Measurements from ENCODE around the gene EDNRA. TPM values are rescaled to one million over a fixed set of nuclear protein-coding genes. Genes with fewer than 3 reads are reported as not detected.

The EDNRA gene
- total RNA-seq, 1 experiment from 2014 or later: 0.73 TPM

DNA sequence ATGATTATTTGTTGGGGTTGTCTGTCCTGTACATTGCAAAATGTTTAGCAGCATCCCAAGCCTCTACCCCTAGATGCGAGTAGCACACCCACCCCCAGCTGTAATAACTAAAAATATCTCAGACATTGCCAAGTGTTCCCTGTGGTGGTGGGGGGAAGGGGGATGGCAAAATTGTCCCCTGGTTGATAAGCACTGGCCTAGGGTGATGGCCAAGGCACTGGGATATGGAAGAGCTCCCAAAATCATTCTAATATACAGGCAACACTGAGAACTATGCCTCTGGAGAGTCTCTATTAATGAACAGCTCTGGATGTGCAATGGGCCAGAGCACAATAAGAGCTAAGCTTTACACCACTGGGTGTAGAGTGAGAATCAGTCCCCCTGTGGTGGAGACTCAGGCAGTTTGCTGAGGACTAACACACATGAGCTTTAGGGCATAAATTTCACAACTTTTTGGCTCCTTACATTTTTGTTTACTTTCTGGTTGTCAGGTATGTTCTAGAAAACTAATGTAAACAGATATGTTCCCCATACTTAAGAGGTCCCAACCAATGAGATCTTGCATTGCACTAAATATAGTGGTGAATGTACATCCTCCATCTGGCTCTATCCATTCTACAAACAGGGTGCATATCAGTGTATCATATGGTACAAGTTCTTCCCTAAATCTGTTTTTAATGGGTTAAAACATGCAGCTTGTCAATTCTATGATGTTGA is 34.5 kb downstream of the EDNRA start:
- TF ChIP-seq, protein P1, sequence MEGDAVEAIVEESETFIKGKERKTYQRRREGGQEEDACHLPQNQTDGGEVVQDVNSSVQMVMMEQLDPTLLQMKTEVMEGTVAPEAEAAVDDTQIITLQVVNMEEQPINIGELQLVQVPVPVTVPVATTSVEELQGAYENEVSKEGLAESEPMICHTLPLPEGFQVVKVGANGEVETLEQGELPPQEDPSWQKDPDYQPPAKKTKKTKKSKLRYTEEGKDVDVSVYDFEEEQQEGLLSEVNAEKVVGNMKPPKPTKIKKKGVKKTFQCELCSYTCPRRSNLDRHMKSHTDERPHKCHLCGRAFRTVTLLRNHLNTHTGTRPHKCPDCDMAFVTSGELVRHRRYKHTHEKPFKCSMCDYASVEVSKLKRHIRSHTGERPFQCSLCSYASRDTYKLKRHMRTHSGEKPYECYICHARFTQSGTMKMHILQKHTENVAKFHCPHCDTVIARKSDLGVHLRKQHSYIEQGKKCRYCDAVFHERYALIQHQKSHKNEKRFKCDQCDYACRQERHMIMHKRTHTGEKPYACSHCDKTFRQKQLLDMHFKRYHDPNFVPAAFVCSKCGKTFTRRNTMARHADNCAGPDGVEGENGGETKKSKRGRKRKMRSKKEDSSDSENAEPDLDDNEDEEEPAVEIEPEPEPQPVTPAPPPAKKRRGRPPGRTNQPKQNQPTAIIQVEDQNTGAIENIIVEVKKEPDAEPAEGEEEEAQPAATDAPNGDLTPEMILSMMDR (IDR thresholded peaks at IDR 0.05; ENCODE audit: insufficient read depth in 1 of 2, low read depth in 1 of 2, low read length in 1 of 2, severe bottlenecking in 1 of 2, unreplicated experiment in 1 of 2): no peak
- Histone ChIP-seq H3K4me3 (ENCODE audit: low read depth, low read length) (no peak overlapping the region), H3K27me3 (replicated peaks; ENCODE audit: control insufficient read depth, insufficient read depth, low read length) (no peaks in the 10 kb centered on the region), H3K9me3 (no peaks in the 10 kb centered on the region), H3K36me3 (ENCODE audit: control insufficient read depth, insufficient read depth, low read length) (no peaks in the 10 kb centered on the region), H3K4me1 (no peaks in the 10 kb centered on the region)
- no TSS peak for BruUV-seq (replicated peaks)
- Mint-ChIP-seq H3K27ac (ENCODE audit: unreplicated experiment) (no peak overlapping the region), H3K27me3 (ENCODE audit: insufficient read depth, unreplicated experiment) (peaks cover 8% of the 10 kb centered on the region), H3K9me3 (ENCODE audit: unreplicated experiment) (no peaks in the 10 kb centered on the region), H3K4me3 (ENCODE audit: unreplicated experiment) (no peak overlapping the region), H3K36me3 (ENCODE audit: insufficient read depth, unreplicated experiment) (no peaks in the 10 kb centered on the region), H3K4me1 (ENCODE audit: low read depth, unreplicated experiment) (no peaks in the 10 kb centered on the region)
- DNase-seq: no peak
- ChIA-PET CTCF (interaction anchor here (0.5 to 1.0 kb wide), 2 partner anchors 75 to 106 kb away, joined by 3 to 4 read pairs; no protein-coding TSS in a partner anchor), POLR2A (no interaction called here)
- intact Hi-C loops (cut with micrococcal nuclease; ENCODE audit: unreplicated experiment): loop anchor here (5.0 to 10.0 kb wide), 3 partner anchors 349 to 501 kb away; no protein-coding TSS in a partner anchor

DNA sequence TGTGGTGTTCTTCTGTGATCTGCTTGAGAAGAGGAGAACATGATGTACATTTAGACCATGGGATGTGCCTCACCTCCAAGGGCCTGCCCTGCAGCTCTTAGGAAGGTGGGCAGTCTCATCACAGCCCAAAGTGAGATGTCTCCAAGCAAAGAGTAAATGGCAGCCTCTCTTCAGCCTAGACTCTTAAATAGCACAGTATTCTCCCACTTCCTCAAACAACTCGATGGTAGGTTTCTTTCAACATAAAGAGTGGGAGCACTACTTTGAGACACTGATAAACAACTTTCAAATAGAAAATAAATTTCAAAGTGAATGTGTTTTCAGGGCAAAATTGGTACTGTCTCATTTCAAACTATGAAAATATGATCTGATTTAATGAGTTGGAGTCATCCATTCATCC is 35.2 kb downstream of the EDNRA start:
- no peak for DNase-seq
- no peak overlapping the region for H3K4me3 Mint-ChIP-seq (ENCODE audit: unreplicated experiment)
- ChIA-PET POLR2A (no interaction called here), CTCF (interaction anchor here (1.0 kb wide), 1 partner anchor 74 kb away, joined by 3 read pairs; no protein-coding TSS in a partner anchor)
- Histone ChIP-seq H3K4me3 (ENCODE audit: low read depth, low read length) (no peak overlapping the region), H3K9me3 (no peaks in the 10 kb centered on the region), H3K27me3 (replicated peaks; ENCODE audit: control insufficient read depth, insufficient read depth, low read length) (no peaks in the 10 kb centered on the region), H3K4me1 (no peaks in the 10 kb centered on the region), H3K36me3 (ENCODE audit: control insufficient read depth, insufficient read depth, low read length) (no peaks in the 10 kb centered on the region)
- H3K27me3 Mint-ChIP-seq (ENCODE audit: insufficient read depth, unreplicated experiment): peaks cover 8% of the 10 kb centered on the region
- intact Hi-C loops (cut with micrococcal nuclease; ENCODE audit: unreplicated experiment): loop anchor here (5.0 to 10.0 kb wide), 3 partner anchors 349 to 501 kb away; no protein-coding TSS in a partner anchor
- no peak overlapping the region for H3K27ac Mint-ChIP-seq (ENCODE audit: unreplicated experiment)
- no peaks in the 10 kb centered on the region for H3K9me3 Mint-ChIP-seq (ENCODE audit: unreplicated experiment)
- TF ChIP-seq, protein P1 (IDR thresholded peaks at IDR 0.05; ENCODE audit: insufficient read depth in 1 of 2, low read depth in 1 of 2, low read length in 1 of 2, severe bottlenecking in 1 of 2, unreplicated experiment in 1 of 2): no peak
- no peaks in the 10 kb centered on the region for H3K36me3 Mint-ChIP-seq (ENCODE audit: insufficient read depth, unreplicated experiment)
- no TSS peak for BruUV-seq (replicated peaks)
- no peaks in the 10 kb centered on the region for H3K4me1 Mint-ChIP-seq (ENCODE audit: low read depth, unreplicated experiment)

DNA sequence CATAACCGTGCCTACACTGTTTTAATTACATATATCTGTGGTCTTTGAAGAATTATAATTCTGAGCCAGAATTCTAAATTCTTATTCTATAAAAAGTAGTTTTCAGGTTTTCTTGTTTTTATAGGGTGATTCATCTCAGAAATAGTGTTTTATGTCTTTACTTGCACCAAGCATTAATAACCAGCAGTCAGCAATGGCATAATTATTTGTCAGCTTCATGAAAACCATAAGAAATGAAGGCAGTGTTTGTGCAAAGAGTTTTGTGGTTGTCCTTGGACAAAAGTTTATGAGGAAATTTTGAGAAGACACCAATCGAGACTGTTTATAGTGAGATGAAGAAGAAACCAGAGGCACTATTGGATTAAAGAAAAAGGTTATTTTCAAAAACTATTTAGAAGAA is 37.2 kb downstream of the EDNRA start:
- no peaks in the 10 kb centered on the region for H3K4me1 Mint-ChIP-seq (ENCODE audit: low read depth, unreplicated experiment)
- no peaks in the 10 kb centered on the region for H3K9me3 ChIP-seq
- ChIA-PET CTCF (interaction anchor here (0.6 to 2.1 kb wide), 9 partner anchors 11 to 357 kb away, joined by 3 to 21 read pairs (median 6); partner anchors contain the start of gene TMEM184C), POLR2A (no interaction called here)
- BruUV-seq (replicated peaks): no TSS peak
- intact Hi-C loops (cut with micrococcal nuclease; ENCODE audit: unreplicated experiment): loop anchor here (1.0 to 10.0 kb wide), 4 partner anchors 72 to 503 kb away; no protein-coding TSS in a partner anchor
- no peaks in the 10 kb centered on the region for H3K9me3 Mint-ChIP-seq (ENCODE audit: unreplicated experiment)
- no peaks in the 10 kb centered on the region for H3K4me1 ChIP-seq
- H3K27me3 Mint-ChIP-seq (ENCODE audit: insufficient read depth, unreplicated experiment): no peaks in the 10 kb centered on the region
- TF ChIP-seq, protein P1 (IDR thresholded peaks at IDR 0.05; ENCODE audit: insufficient read depth in 1 of 2, low read depth in 1 of 2, low read length in 1 of 2, severe bottlenecking in 1 of 2, unreplicated experiment in 1 of 2): no peak
- DNase-seq: no peak
- H3K36me3 Mint-ChIP-seq (ENCODE audit: insufficient read depth, unreplicated experiment): no peaks in the 10 kb centered on the region
- no peaks in the 10 kb centered on the region for H3K36me3 ChIP-seq (ENCODE audit: control insufficient read depth, insufficient read depth, low read length)
- H3K4me3 Mint-ChIP-seq (ENCODE audit: unreplicated experiment): no peak overlapping the region
- H3K27ac Mint-ChIP-seq (ENCODE audit: unreplicated experiment): no peak overlapping the region
- H3K4me3 ChIP-seq (ENCODE audit: low read depth, low read length): no peak overlapping the region
- no peaks in the 10 kb centered on the region for H3K27me3 ChIP-seq (replicated peaks; ENCODE audit: control insufficient read depth, insufficient read depth, low read length)
